PC-9 (cell line): ENCODE measurements around the gene FAM180A. TPM values are rescaled to one million over a fixed set of nuclear protein-coding genes. Genes with fewer than 3 reads are reported as not detected.

Source experiments
- BruUV-seq: library from RNA; stranded (reverse); fragments of 400-500 nt; replicated peaks from 2 replicates; lab custom pipeline; 2021; lab: Mats Ljungman, UMichigan
- CTCF ChIA-PET: fragments of 300-600 bp; sonication (Branson Sonifier 250); formaldehyde crosslinking; loops from one replicate; lab custom pipeline; 2022; ENCODE audit warnings: antibody characterized with exemption; lab: Charles Lee
- POLR2A ChIA-PET: fragments of 300-600 bp; sonication (Branson Sonifier 250); formaldehyde crosslinking; loops from one replicate; lab custom pipeline; 2022; ENCODE audit warnings: antibody characterized with exemption; ENCODE audit not compliant: unreplicated experiment; lab: Charles Lee
- DNase-seq, 2 experiments: peaks; one replicate each; pipeline versions ENCODE4 v3.0.0 to v3.0.0-alpha.2; 2015 to 2022; ENCODE audit warnings: mixed read lengths in 1 of 2
- H2AFZ ChIP-seq: fragments of 200-600 bp; sonication (generic); 2 replicates; pipeline ENCODE4 v1.8.1; 2017; ENCODE audit warnings: antibody characterized with exemption
- H3F3A ChIP-seq: fragments of 200-600 bp; sonication (generic); 2 replicates; pipeline ENCODE4 v1.8.1; 2017; ENCODE audit warnings: antibody characterized with exemption, mild to moderate bottlenecking, low read depth; ENCODE audit not compliant: insufficient read depth
- H3K27ac ChIP-seq: fragments of 200-600 bp; sonication (generic); 2 replicates; pipeline ENCODE4 v1.6.1; 2016; ENCODE audit warnings: mixed run types
- H3K27me3 ChIP-seq: fragments of 200-600 bp; sonication (generic); 2 replicates; pipeline ENCODE4 v1.6.1; 2016; ENCODE audit warnings: low read depth, mixed run types; ENCODE audit not compliant: insufficient read depth
- H3K36me3 ChIP-seq: fragments of 200-600 bp; sonication (generic); 2 replicates; pipeline ENCODE4 v1.6.1; 2016; ENCODE audit warnings: low read depth, mixed run types
- H3K4me1 ChIP-seq: fragments of 200-600 bp; sonication (generic); replicated peaks from 2 replicates; pipeline ENCODE4 v1.6.1; 2016; ENCODE audit warnings: mixed run types; ENCODE audit not compliant: insufficient read depth
- H3K4me2 ChIP-seq: fragments of 200-600 bp; sonication (generic); 2 replicates; pipeline ENCODE4 v1.6.1; 2017; ENCODE audit warnings: mixed run types
- H3K4me3 ChIP-seq: fragments of 200-600 bp; sonication (generic); 2 replicates; pipeline ENCODE4 v1.6.1; 2016; ENCODE audit warnings: mixed run types
- H3K79me2 ChIP-seq: fragments of 200-600 bp; sonication (generic); 2 replicates; pipeline ENCODE4 v1.6.1; 2017; ENCODE audit warnings: low read depth, mixed run types
- H3K9me2 ChIP-seq: fragments of 200-600 bp; sonication (generic); 2 replicates; pipeline ENCODE4 v1.8.1; 2017; ENCODE audit warnings: mild to moderate bottlenecking; ENCODE audit not compliant: insufficient read depth
- H3K9me3 ChIP-seq: fragments of 200-600 bp; sonication (generic); 2 replicates; pipeline ENCODE4 v1.8.1; 2016; ENCODE audit warnings: low read depth; ENCODE audit not compliant: insufficient read depth
- H4K20me1 ChIP-seq: fragments of 200-600 bp; sonication (generic); 2 replicates; pipeline ENCODE4 v1.8.1; 2017; ENCODE audit not compliant: insufficient read depth
- EZH2 ChIP-seq: fragments of 200-600 bp; sonication (generic); IDR thresholded peaks from 2 replicates; pipeline ENCODE4 v1.8.0; 2017; ENCODE audit warnings: antibody characterized with exemption, low read depth
- intact Hi-C: fragments of 100-400 bp; cut with micrococcal nuclease; formaldehyde crosslinking; loops from one replicate; pipeline ENCODE4 v1.10.0; 2022; ENCODE audit not compliant: unreplicated experiment
- total RNA-seq: library from RNA; stranded (reverse); gene quantifications from 2 replicates; pipeline ENCODE4 v1.2.3, GENCODE V29; 2021
- TF ChIP-seq, protein P1 (sequence below): fragments of 200-600 bp; sonication (generic); conservative IDR thresholded peaks from 2 replicates; pipeline ENCODE4 v1.6.1; 2017; ENCODE audit warnings: mixed run types, antibody characterized with exemption, mild to moderate bottlenecking, moderate library complexity

The FAM180A gene
- total RNA-seq, 1 experiment from 2014 or later: not detected

DNA sequence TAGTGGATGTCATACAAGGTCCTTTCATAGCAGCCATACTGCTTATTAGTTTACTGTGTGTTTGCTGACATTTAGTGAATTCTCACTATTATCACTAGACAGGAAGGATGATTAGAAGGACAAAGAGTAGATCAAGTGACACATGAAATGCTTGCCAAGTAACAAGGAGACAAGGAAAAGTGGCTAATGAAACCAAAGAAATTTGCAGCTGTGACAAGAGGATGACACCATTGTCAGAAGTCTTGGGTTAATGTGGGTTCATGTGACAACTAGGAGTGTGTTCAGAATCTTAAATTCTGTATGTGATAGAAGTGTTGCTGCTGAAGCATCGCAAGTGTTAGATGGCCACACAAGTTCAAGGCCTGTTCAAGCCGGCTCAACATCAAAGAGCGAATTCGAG lies 40.8 kb upstream of the FAM180A start:
- no peak for TF ChIP-seq EZH2
- TF ChIP-seq, protein P1, sequence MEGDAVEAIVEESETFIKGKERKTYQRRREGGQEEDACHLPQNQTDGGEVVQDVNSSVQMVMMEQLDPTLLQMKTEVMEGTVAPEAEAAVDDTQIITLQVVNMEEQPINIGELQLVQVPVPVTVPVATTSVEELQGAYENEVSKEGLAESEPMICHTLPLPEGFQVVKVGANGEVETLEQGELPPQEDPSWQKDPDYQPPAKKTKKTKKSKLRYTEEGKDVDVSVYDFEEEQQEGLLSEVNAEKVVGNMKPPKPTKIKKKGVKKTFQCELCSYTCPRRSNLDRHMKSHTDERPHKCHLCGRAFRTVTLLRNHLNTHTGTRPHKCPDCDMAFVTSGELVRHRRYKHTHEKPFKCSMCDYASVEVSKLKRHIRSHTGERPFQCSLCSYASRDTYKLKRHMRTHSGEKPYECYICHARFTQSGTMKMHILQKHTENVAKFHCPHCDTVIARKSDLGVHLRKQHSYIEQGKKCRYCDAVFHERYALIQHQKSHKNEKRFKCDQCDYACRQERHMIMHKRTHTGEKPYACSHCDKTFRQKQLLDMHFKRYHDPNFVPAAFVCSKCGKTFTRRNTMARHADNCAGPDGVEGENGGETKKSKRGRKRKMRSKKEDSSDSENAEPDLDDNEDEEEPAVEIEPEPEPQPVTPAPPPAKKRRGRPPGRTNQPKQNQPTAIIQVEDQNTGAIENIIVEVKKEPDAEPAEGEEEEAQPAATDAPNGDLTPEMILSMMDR: no peak
- H4K20me1 ChIP-seq: no peaks in the 10 kb centered on the region
- DNase-seq: no peak
- no TSS peak for BruUV-seq
- H3K4me3 ChIP-seq: no peak overlapping the region
- H3K4me1 ChIP-seq: no peaks in the 10 kb centered on the region
- H3K36me3 ChIP-seq: no peaks in the 10 kb centered on the region
- H3K9me3 ChIP-seq: no peaks in the 10 kb centered on the region
- no peak overlapping the region for H2AFZ ChIP-seq
- H3K79me2 ChIP-seq: no peaks in the 10 kb centered on the region
- POLR2A ChIA-PET: no interaction called here
- H3K27ac ChIP-seq: no peak overlapping the region
- no peak overlapping the region for H3K4me2 ChIP-seq
- H3F3A ChIP-seq: no peaks in the 10 kb centered on the region
- H3K9me2 ChIP-seq: no peaks in the 10 kb centered on the region
- intact Hi-C loops: no loop called here
- no peaks in the 10 kb centered on the region for H3K27me3 ChIP-seq
- CTCF ChIA-PET: no interaction called here

- no TSS peak for BruUV-seq
- ChIA-PET POLR2A (no interaction called here), CTCF (no interaction called here)
- intact Hi-C loops: no loop called here
- Histone ChIP-seq H3K27ac (no peak overlapping the region), H3F3A (no peaks in the 10 kb centered on the region), H3K4me1 (no peaks in the 10 kb centered on the region), H3K4me3 (no peak overlapping the region), H3K27me3 (no peaks in the 10 kb centered on the region), H3K36me3 (no peaks in the 10 kb centered on the region), H3K79me2 (no peaks in the 10 kb centered on the region), H3K4me2 (no peak overlapping the region), H3K9me2 (no peaks in the 10 kb centered on the region), H4K20me1 (no peaks in the 10 kb centered on the region), H3K9me3 (no peaks in the 10 kb centered on the region), H2AFZ (no peak overlapping the region)
- DNase-seq: no peak
- TF ChIP-seq, protein P1: no peak
- TF ChIP-seq EZH2: no peak
These were observed 38.3 kb upstream of the FAM180A start for GRCh38 chr7:135786911-135787310.

DNA sequence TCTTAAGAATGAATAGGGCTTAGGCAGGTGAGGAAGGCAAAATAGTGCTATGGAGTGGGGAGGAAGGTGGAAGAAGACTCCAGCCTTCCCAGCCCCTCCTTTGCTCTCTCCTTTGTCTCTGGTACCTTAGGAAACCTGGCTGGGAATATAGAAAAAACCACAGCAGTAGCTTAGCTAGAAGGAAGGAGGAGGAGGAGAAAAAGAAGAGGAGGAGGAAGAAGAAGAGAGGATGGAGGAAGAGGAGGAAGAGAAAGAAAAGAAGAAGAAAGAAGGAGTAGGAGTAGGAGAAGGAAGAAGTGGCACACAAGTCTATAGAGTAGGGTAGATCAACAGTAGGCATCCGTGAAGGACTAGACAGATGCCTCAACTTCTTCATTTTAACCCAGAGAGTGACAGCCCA lies 36.5 kb upstream of the FAM180A start:
- Histone ChIP-seq H3K27me3 (no peaks in the 10 kb centered on the region), H2AFZ (no peak overlapping the region), H3K27ac (no peak overlapping the region), H4K20me1 (no peaks in the 10 kb centered on the region), H3K4me1 (no peaks in the 10 kb centered on the region), H3K36me3 (no peaks in the 10 kb centered on the region), H3K79me2 (no peaks in the 10 kb centered on the region), H3K9me2 (no peaks in the 10 kb centered on the region), H3K4me2 (no peak overlapping the region), H3K9me3 (no peaks in the 10 kb centered on the region), H3K4me3 (no peak overlapping the region), H3F3A (no peaks in the 10 kb centered on the region)
- ChIA-PET CTCF (no interaction called here), POLR2A (interaction anchor here (0.6 kb wide), 1 partner anchor 123 kb away, joined by 11 read pairs; the partner anchor contains the start of gene STMP1)
- no TSS peak for BruUV-seq
- intact Hi-C loops: no loop called here
- DNase-seq: no peak
- no peak for TF ChIP-seq EZH2
- TF ChIP-seq, protein P1: no peak
